C4-2B (cell line): Measurements from ENCODE around the gene RTN4.

Source experiments
- H3K27ac ChIP-seq: fragments of 450-650 bp; 2 replicates; pipeline ENCODE4 v1.5.1; 2017
- CTCF ChIP-seq: fragments of 450-650 bp; conservative IDR thresholded peaks from 2 replicates; pipeline ENCODE4 v1.5.1; 2017; ENCODE audit warnings: mild to moderate bottlenecking
- ZFX ChIP-seq: fragments of 450-650 bp; IDR thresholded peaks from 2 replicates; pipeline ENCODE4 v1.6.1; 2017

RTN4 gene

GRCh38 chr2:55003706-55004639, 46.3 kb downstream of the RTN4 start:
- TF ChIP-seq CTCF (no peak), ZFX (no peak)
- H3K27ac ChIP-seq, result no peak overlapping the region

- no peak for TF ChIP-seq ZFX
- TF ChIP-seq CTCF, result no peak
- no peak overlapping the region for H3K27ac ChIP-seq
Measured at GRCh38 chr2:55001716-55002115, 48.5 kb downstream of the RTN4 start.

- no peak overlapping the region for H3K27ac ChIP-seq
- TF ChIP-seq CTCF (no peak), ZFX (no peak)
Measured at GRCh38 chr2:55000341-55000740, 49.9 kb downstream of the RTN4 start.

- H3K27ac ChIP-seq, result no peak overlapping the region
- no peak for TF ChIP-seq CTCF
- no peak for TF ChIP-seq ZFX
Measured at GRCh38 chr2:54999182-54999581, 51.1 kb downstream of the RTN4 start.

GRCh38 chr2:54997826-54998225, 52.4 kb downstream of the RTN4 start:
- no peak overlapping the region for H3K27ac ChIP-seq
- TF ChIP-seq ZFX (no peak), CTCF (no peak)

GRCh38 chr2:54995553-54995952, 54.7 kb downstream of the RTN4 start:
- H3K27ac ChIP-seq, result no peak overlapping the region
- no peak for TF ChIP-seq CTCF
- TF ChIP-seq ZFX, result no peak

- peak overlapping the region; percentile 64; the same call in 1 of the 2 replicates for H3K27ac ChIP-seq
Measured at GRCh38 chr2:54990694-54991093, 59.6 kb downstream of the RTN4 start.

GRCh38 chr2:54988612-54989011, 61.6 kb downstream of the RTN4 start:
- no peak for TF ChIP-seq ZFX
- TF ChIP-seq CTCF, result no peak
- H3K27ac ChIP-seq, result no peak overlapping the region
